ENCODE results near the gene DTNA.

The DTNA gene

GRCh38 chr18:34805103-34805877, 95.2 kb downstream of the DTNA start:
- H3K14ac ChIP-seq (ENCODE audit: low read length in 2 of 2): no peak overlapping the region
- no peak overlapping the region for H3K18ac ChIP-seq (ENCODE audit: low read depth in 1 of 2, low read length in 2 of 2)
- H3K23ac ChIP-seq (ENCODE audit: low read length in 2 of 2): no peak overlapping the region
- no peaks in the 10 kb centered on the region for H3K27me3 ChIP-seq (ENCODE audit: control insufficient read depth in 1 of 2, insufficient read depth in 1 of 2, low read length in 2 of 2)
- H2BK5ac ChIP-seq (ENCODE audit: low read depth, low read length, poor library complexity, severe bottlenecking): no peak overlapping the region
- WGBS: 91% methylated on average over 5 of the region's 7 CpGs
- no peak for DNase-seq
- no peak overlapping the region for H2AK5ac ChIP-seq (ENCODE audit: low read length, severe bottlenecking)
- H3K36me3 ChIP-seq (ENCODE audit: control insufficient read depth in 1 of 2, insufficient read depth in 2 of 2, low read depth in 1 of 2, low read length in 2 of 2): peaks cover 0 to 9% of the 10 kb centered on the region in 2 experiments
- H3K79me1 ChIP-seq (replicated peaks; ENCODE audit: low read length, poor library complexity, severe bottlenecking): no peaks in the 10 kb centered on the region
- no peak overlapping the region for H3K27ac ChIP-seq (ENCODE audit: low read length, poor library complexity, severe bottlenecking)
- no peak overlapping the region for H4K8ac ChIP-seq (ENCODE audit: low read length)
- H3K9me3 ChIP-seq (ENCODE audit: control insufficient read depth, low read length): no peaks in the 10 kb centered on the region
- H3K4me2 ChIP-seq (ENCODE audit: low read length, poor library complexity, severe bottlenecking): no peak overlapping the region
- H3K4me3 ChIP-seq (ENCODE audit: insufficient read depth in 1 of 2, low read depth in 1 of 2, low read length in 2 of 2): no peak overlapping the region
- H3K9ac ChIP-seq (ENCODE audit: low read length): no peak overlapping the region
- no peaks in the 10 kb centered on the region for H3K4me1 ChIP-seq (ENCODE audit: control insufficient read depth, insufficient read depth, low read depth, low read length)
- no peak overlapping the region for H3K4ac ChIP-seq (ENCODE audit: low read depth in 1 of 2, low read length in 2 of 2)
- no peak overlapping the region for H2BK15ac ChIP-seq (ENCODE audit: low read depth, poor library complexity, severe bottlenecking)
- no peak overlapping the region for H2BK120ac ChIP-seq (ENCODE audit: low read depth, low read length)
- no peak overlapping the region for H4K91ac ChIP-seq (ENCODE audit: low read length)
- H2AFZ ChIP-seq (ENCODE audit: low read depth, low read length): no peak overlapping the region
- no peak overlapping the region for H2BK12ac ChIP-seq (ENCODE audit: low read length in 2 of 2)

GRCh38 chr18:34805878-34806351, 95.8 kb downstream of the DTNA start:
- Histone ChIP-seq H3K9me3 (ENCODE audit: control insufficient read depth, low read length) (no peaks in the 10 kb centered on the region), H3K4me2 (ENCODE audit: low read length, poor library complexity, severe bottlenecking) (no peak overlapping the region), H2BK12ac (ENCODE audit: low read length in 2 of 2) (no peak overlapping the region), H3K79me1 (replicated peaks; ENCODE audit: low read length, poor library complexity, severe bottlenecking) (no peaks in the 10 kb centered on the region), H4K8ac (ENCODE audit: low read length) (no peak overlapping the region), H2BK15ac (ENCODE audit: low read depth, poor library complexity, severe bottlenecking) (no peak overlapping the region), H3K4ac (ENCODE audit: low read depth in 1 of 2, low read length in 2 of 2) (no peak overlapping the region), H2AFZ (ENCODE audit: low read depth, low read length) (no peak overlapping the region), H3K27me3 (ENCODE audit: control insufficient read depth in 1 of 2, insufficient read depth in 1 of 2, low read length in 2 of 2) (no peaks in the 10 kb centered on the region), H3K23ac (ENCODE audit: low read length in 2 of 2) (no peak overlapping the region), H2BK5ac (ENCODE audit: low read depth, low read length, poor library complexity, severe bottlenecking) (no peak overlapping the region), H3K36me3 (ENCODE audit: control insufficient read depth in 1 of 2, insufficient read depth in 2 of 2, low read depth in 1 of 2, low read length in 2 of 2) (peaks cover 0 to 13% of the 10 kb centered on the region in 2 experiments), H3K4me3 (ENCODE audit: insufficient read depth in 1 of 2, low read depth in 1 of 2, low read length in 2 of 2) (no peak overlapping the region), H3K27ac (ENCODE audit: low read length, poor library complexity, severe bottlenecking) (no peak overlapping the region), H3K18ac (ENCODE audit: low read depth in 1 of 2, low read length in 2 of 2) (no peak overlapping the region), H2BK120ac (ENCODE audit: low read depth, low read length) (no peak overlapping the region), H3K14ac (ENCODE audit: low read length in 2 of 2) (no peak overlapping the region), H3K9ac (ENCODE audit: low read length) (no peak overlapping the region), H4K91ac (ENCODE audit: low read length) (no peak overlapping the region), H2AK5ac (ENCODE audit: low read length, severe bottlenecking) (no peak overlapping the region), H3K4me1 (ENCODE audit: control insufficient read depth, insufficient read depth, low read depth, low read length) (no peaks in the 10 kb centered on the region)
- DNase-seq: no peak

DNA sequence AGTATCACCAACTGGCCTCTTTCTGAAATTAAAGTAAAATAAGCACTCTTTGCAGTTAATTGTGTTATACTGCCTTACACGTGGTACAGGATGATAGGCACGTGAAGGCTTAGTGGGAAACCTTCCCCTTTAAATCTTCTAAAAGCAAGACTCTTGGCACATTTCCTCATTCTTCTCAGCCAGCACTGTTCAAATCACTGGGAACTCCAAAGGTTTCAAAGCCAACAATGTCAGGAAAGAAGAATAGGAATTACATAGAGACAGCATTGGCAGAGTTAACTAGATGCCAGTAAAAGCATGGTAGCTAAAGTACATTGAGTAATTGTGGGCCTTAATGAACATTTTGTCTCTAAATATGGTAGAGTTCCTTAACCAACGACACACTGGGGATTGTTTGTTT, 96.4 kb downstream of the DTNA start:
- peaks cover 0 to 18% of the 10 kb centered on the region in 2 experiments for H3K36me3 ChIP-seq (ENCODE audit: control insufficient read depth in 1 of 2, insufficient read depth in 2 of 2, low read depth in 1 of 2, low read length in 2 of 2)
- H4K91ac ChIP-seq (ENCODE audit: low read length): no peak overlapping the region
- WGBS: 76% methylated on average over 3 of the region's 3 CpGs
- no peak overlapping the region for H3K9ac ChIP-seq (ENCODE audit: low read length)
- H3K4me1 ChIP-seq (ENCODE audit: control insufficient read depth, insufficient read depth, low read depth, low read length): no peaks in the 10 kb centered on the region
- H3K4me3 ChIP-seq (ENCODE audit: insufficient read depth in 1 of 2, low read depth in 1 of 2, low read length in 2 of 2): no peak overlapping the region
- H2AFZ ChIP-seq (ENCODE audit: low read depth, low read length): no peak overlapping the region
- H3K4me2 ChIP-seq (ENCODE audit: low read length, poor library complexity, severe bottlenecking): no peak overlapping the region
- H3K27ac ChIP-seq (ENCODE audit: low read length, poor library complexity, severe bottlenecking): no peak overlapping the region
- no peak overlapping the region for H4K8ac ChIP-seq (ENCODE audit: low read length)
- H3K9me3 ChIP-seq (ENCODE audit: control insufficient read depth, low read length): no peaks in the 10 kb centered on the region
- H2BK120ac ChIP-seq (ENCODE audit: low read depth, low read length): no peak overlapping the region
- no peak overlapping the region for H3K14ac ChIP-seq (ENCODE audit: low read length in 2 of 2)
- no peak overlapping the region for H2BK15ac ChIP-seq (ENCODE audit: low read depth, poor library complexity, severe bottlenecking)
- no peaks in the 10 kb centered on the region for H3K79me1 ChIP-seq (replicated peaks; ENCODE audit: low read length, poor library complexity, severe bottlenecking)
- no peak overlapping the region for H3K23ac ChIP-seq (ENCODE audit: low read length in 2 of 2)
- DNase-seq: no peak
- H3K27me3 ChIP-seq (ENCODE audit: control insufficient read depth in 1 of 2, insufficient read depth in 1 of 2, low read length in 2 of 2): no peaks in the 10 kb centered on the region
- H2BK12ac ChIP-seq (ENCODE audit: low read length in 2 of 2): no peak overlapping the region
- no peak overlapping the region for H2BK5ac ChIP-seq (ENCODE audit: low read depth, low read length, poor library complexity, severe bottlenecking)
- no peak overlapping the region for H3K4ac ChIP-seq (ENCODE audit: low read depth in 1 of 2, low read length in 2 of 2)
- H2AK5ac ChIP-seq (ENCODE audit: low read length, severe bottlenecking): no peak overlapping the region
- no peak overlapping the region for H3K18ac ChIP-seq (ENCODE audit: low read depth in 1 of 2, low read length in 2 of 2)

GRCh38 chr18:34807106-34807796, 97.2 kb downstream of the DTNA start:
- H2AK5ac ChIP-seq (ENCODE audit: low read length, severe bottlenecking): no peak overlapping the region
- H2BK120ac ChIP-seq (ENCODE audit: low read depth, low read length): no peak overlapping the region
- no peak overlapping the region for H3K9ac ChIP-seq (ENCODE audit: low read length)
- H3K23ac ChIP-seq (ENCODE audit: low read length in 2 of 2): no peak overlapping the region
- peaks cover 0 to 24% of the 10 kb centered on the region in 2 experiments for H3K36me3 ChIP-seq (ENCODE audit: control insufficient read depth in 1 of 2, insufficient read depth in 2 of 2, low read depth in 1 of 2, low read length in 2 of 2)
- H2BK5ac ChIP-seq (ENCODE audit: low read depth, low read length, poor library complexity, severe bottlenecking): no peak overlapping the region
- H2AFZ ChIP-seq (ENCODE audit: low read depth, low read length): no peak overlapping the region
- no peak overlapping the region for H4K91ac ChIP-seq (ENCODE audit: low read length)
- H3K14ac ChIP-seq (ENCODE audit: low read length in 2 of 2): no peak overlapping the region
- no peak overlapping the region for H2BK12ac ChIP-seq (ENCODE audit: low read length in 2 of 2)
- no peak for DNase-seq
- H3K18ac ChIP-seq (ENCODE audit: low read depth in 1 of 2, low read length in 2 of 2): no peak overlapping the region
- H3K27ac ChIP-seq (ENCODE audit: low read length, poor library complexity, severe bottlenecking): no peak overlapping the region
- no peak overlapping the region for H3K4me2 ChIP-seq (ENCODE audit: low read length, poor library complexity, severe bottlenecking)
- H4K8ac ChIP-seq (ENCODE audit: low read length): no peak overlapping the region
- H2BK15ac ChIP-seq (ENCODE audit: low read depth, poor library complexity, severe bottlenecking): no peak overlapping the region
- H3K4ac ChIP-seq (ENCODE audit: low read depth in 1 of 2, low read length in 2 of 2): no peak overlapping the region
- H3K4me1 ChIP-seq (ENCODE audit: control insufficient read depth, insufficient read depth, low read depth, low read length): no peaks in the 10 kb centered on the region
- H3K9me3 ChIP-seq (ENCODE audit: control insufficient read depth, low read length): no peaks in the 10 kb centered on the region
- no peak overlapping the region for H3K4me3 ChIP-seq (ENCODE audit: insufficient read depth in 1 of 2, low read depth in 1 of 2, low read length in 2 of 2)
- WGBS: 75% methylated on average over 1 of the region's 2 CpGs
- no peaks in the 10 kb centered on the region for H3K27me3 ChIP-seq (ENCODE audit: control insufficient read depth in 1 of 2, insufficient read depth in 1 of 2, low read length in 2 of 2)
- H3K79me1 ChIP-seq (replicated peaks; ENCODE audit: low read length, poor library complexity, severe bottlenecking): no peaks in the 10 kb centered on the region
